ENCODE data around the gene KIAA1217.

The KIAA1217 gene

GRCh38 chr10:24457661-24458318 lies 248.9 kb downstream of the KIAA1217 start:
- H3K9me3 ChIP-seq = no peaks in the 10 kb centered on the region
- H3K36me3 ChIP-seq = no peaks in the 10 kb centered on the region
- DNase-seq = no peak
- H3K4me1 ChIP-seq = no peaks in the 10 kb centered on the region
- TF ChIP-seq, protein P1, sequence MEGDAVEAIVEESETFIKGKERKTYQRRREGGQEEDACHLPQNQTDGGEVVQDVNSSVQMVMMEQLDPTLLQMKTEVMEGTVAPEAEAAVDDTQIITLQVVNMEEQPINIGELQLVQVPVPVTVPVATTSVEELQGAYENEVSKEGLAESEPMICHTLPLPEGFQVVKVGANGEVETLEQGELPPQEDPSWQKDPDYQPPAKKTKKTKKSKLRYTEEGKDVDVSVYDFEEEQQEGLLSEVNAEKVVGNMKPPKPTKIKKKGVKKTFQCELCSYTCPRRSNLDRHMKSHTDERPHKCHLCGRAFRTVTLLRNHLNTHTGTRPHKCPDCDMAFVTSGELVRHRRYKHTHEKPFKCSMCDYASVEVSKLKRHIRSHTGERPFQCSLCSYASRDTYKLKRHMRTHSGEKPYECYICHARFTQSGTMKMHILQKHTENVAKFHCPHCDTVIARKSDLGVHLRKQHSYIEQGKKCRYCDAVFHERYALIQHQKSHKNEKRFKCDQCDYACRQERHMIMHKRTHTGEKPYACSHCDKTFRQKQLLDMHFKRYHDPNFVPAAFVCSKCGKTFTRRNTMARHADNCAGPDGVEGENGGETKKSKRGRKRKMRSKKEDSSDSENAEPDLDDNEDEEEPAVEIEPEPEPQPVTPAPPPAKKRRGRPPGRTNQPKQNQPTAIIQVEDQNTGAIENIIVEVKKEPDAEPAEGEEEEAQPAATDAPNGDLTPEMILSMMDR (IDR thresholded peaks at IDR 0.05) = no peak
- intact Hi-C loops (cut with DNase I; ENCODE audit: low total_unique reads) = no loop called here
- no peak overlapping the region for H3K4me3 ChIP-seq
- H3K27me3 ChIP-seq = no peaks in the 10 kb centered on the region
- no peak overlapping the region for H3K27ac ChIP-seq

DNA sequence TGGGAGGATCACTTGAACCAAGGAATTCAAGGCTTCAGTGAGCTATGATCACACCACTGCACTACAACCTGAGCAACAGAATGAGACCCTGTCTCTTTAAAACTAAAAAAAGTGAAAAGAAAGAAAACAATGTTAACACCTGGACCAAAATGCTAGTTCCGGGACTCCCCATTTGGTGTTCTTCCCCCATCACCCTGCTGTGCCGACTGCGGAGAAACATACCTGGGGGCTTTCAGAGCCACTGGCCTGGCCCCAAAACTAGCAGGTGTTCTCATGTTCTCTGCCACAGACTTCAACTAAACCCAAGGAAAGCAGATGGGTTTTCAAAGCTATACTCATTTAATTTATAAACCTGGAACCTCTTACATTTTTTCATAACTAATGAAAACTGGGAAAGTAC lies 250.9 kb downstream of the KIAA1217 start:
- Histone ChIP-seq H3K4me1 (peaks cover 0 to 8% (median 1%) of the 10 kb centered on the region in 4 donors), H3K36me3 (no peaks in the 10 kb centered on the region), H3K9me3 (no peaks in the 10 kb centered on the region), H3K27me3 (no peaks in the 10 kb centered on the region), H3K27ac (no peak overlapping the region), H3K4me3 (no peak overlapping the region)
- no peak for DNase-seq
- TF ChIP-seq, protein P1 (IDR thresholded peaks at IDR 0.05) = no peak
- intact Hi-C loops (cut with DNase I; ENCODE audit: low total_unique reads) = no loop called here

- Histone ChIP-seq H3K27me3 (no peaks in the 10 kb centered on the region), H3K4me1 (peaks cover 0 to 9% (median 5%) of the 10 kb centered on the region in 4 donors), H3K36me3 (no peaks in the 10 kb centered on the region), H3K4me3 (no peak overlapping the region), H3K9me3 (no peaks in the 10 kb centered on the region), H3K27ac (no peak overlapping the region)
- intact Hi-C loops (cut with DNase I; ENCODE audit: low total_unique reads) = no loop called here
- TF ChIP-seq, protein P1 (IDR thresholded peaks at IDR 0.05) = no peak
- DNase-seq = no peak
These were observed 253.4 kb downstream of the KIAA1217 start for GRCh38 chr10:24462291-24462813.

DNA sequence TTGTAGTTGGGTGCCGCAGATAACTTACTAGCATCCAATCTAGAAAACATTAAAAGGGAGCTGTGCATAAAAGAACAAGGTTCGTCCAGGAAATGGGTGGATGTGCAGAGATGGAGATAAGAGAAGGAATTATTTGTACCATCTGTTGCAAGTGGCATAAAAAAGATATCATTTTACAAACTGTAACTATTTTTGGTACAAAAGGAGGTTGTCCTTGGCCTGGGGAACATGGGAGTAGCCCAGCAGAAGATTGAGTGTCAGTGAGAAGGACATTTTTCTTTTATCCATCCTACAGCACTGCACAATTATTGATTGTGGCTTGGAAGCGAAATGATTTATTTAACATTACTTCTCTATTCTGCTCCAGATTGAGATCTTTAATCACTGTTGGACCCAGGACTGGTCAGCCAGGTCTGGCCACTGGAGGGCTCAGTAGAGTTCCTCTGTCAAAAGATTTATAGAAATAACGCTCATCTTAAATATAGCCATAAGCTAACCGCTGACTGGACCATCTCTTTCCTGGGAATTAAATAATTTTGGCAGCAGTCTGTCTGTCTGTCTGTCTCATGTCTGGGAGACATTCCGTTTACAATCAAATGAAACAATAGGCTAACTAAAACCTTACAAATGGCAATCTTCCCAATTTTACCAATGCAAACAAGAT lies 254.1 kb downstream of the KIAA1217 start:
- H3K4me1 ChIP-seq = peaks cover 0 to 9% (median 5%) of the 10 kb centered on the region in 4 donors
- no peak for DNase-seq
- TF ChIP-seq, protein P1 (IDR thresholded peaks at IDR 0.05) = no peak
- no peaks in the 10 kb centered on the region for H3K36me3 ChIP-seq
- no peak overlapping the region for H3K4me3 ChIP-seq
- H3K9me3 ChIP-seq = no peaks in the 10 kb centered on the region
- no peak overlapping the region for H3K27ac ChIP-seq
- H3K27me3 ChIP-seq = no peaks in the 10 kb centered on the region
- intact Hi-C loops (cut with DNase I; ENCODE audit: low total_unique reads) = no loop called here

- no peaks in the 10 kb centered on the region for H3K9me3 ChIP-seq
- no peak overlapping the region for H3K27ac ChIP-seq
- no peaks in the 10 kb centered on the region for H3K27me3 ChIP-seq
- H3K36me3 ChIP-seq = no peaks in the 10 kb centered on the region
- DNase-seq = no peak
- intact Hi-C loops (cut with DNase I; ENCODE audit: low total_unique reads) = no loop called here
- TF ChIP-seq, protein P1 (IDR thresholded peaks at IDR 0.05) = no peak
- peaks cover 0 to 9% (median 5%) of the 10 kb centered on the region in 4 donors for H3K4me1 ChIP-seq
- no peak overlapping the region for H3K4me3 ChIP-seq
These were observed 254.9 kb downstream of the KIAA1217 start for GRCh38 chr10:24463611-24464426.

All from tibial artery (tissue), 4 donors.